HepG2 (cell line): ENCODE results near the gene GFOD1. TPM values are rescaled to one million over a fixed set of nuclear protein-coding genes. Genes with fewer than 3 reads are reported as not detected.

ENCODE experiments used
- ASH2L ChIP-seq: fragments of 300-600, 200-600 bp; sonication (generic); IDR thresholded peaks from 2 replicates; pipeline ENCODE4 v1.7.0; 2017; ENCODE audit warnings: low read depth, mild to moderate bottlenecking, moderate library complexity, mixed read lengths, low read length; ENCODE audit not compliant: insufficient read length
- CBFB ChIP-seq: sonication (generic); formaldehyde crosslinking; IDR thresholded peaks from 2 replicates; pipeline ENCODE4 v1.4.0; 2020; ENCODE audit warnings: missing genetic modification reagents
- FOSL1 ChIP-seq: sonication (generic); formaldehyde crosslinking; IDR thresholded peaks from 2 replicates; pipeline ENCODE4 v1.9.0; 2021; ENCODE audit warnings: missing genetic modification reagents, borderline replicate concordance
- GLI4 ChIP-seq: sonication (generic); formaldehyde crosslinking; IDR thresholded peaks from 2 replicates; pipeline ENCODE4 v1.5.1; 2020; ENCODE audit warnings: missing genetic modification reagents, mild to moderate bottlenecking, moderate library complexity, borderline replicate concordance
- HIC2 ChIP-seq: sonication (generic); formaldehyde crosslinking; IDR thresholded peaks from 2 replicates; pipeline ENCODE4 v1.9.0; 2022; ENCODE audit warnings: low read depth, missing genetic modification reagents
- HOMEZ ChIP-seq: IDR thresholded peaks from 2 replicates; pipeline ENCODE4 v1.6.1; 2016; ENCODE audit warnings: low read depth
- IKZF5 ChIP-seq: IDR thresholded peaks from 2 replicates; pipeline ENCODE4 v1.6.1; 2018; ENCODE audit warnings: missing genetic modification reagents, mild to moderate bottlenecking, missing compliant biosample characterization
- KDM4B ChIP-seq: sonication (generic); formaldehyde crosslinking; IDR thresholded peaks from 2 replicates; pipeline ENCODE4 v1.4.0; 2020; ENCODE audit warnings: missing genetic modification reagents
- KDM5B ChIP-seq: sonication (generic); formaldehyde crosslinking; IDR thresholded peaks from 2 replicates; pipeline ENCODE4 v1.4.0; 2020; ENCODE audit warnings: missing genetic modification reagents, mild to moderate bottlenecking, borderline replicate concordance
- RARA ChIP-seq: IDR thresholded peaks from 2 replicates; pipeline ENCODE4 v1.6.1; 2016; ENCODE audit warnings: missing genetic modification reagents, missing compliant biosample characterization
- RBM39 ChIP-seq: fragments of 200-400 bp; formaldehyde crosslinking; IDR thresholded peaks from one replicate; pipeline ENCODE4 v1.6.1; 2018; ENCODE audit warnings: antibody characterized with exemption, mild to moderate bottlenecking, low read depth, low read length; ENCODE audit not compliant: poor library complexity, severe bottlenecking
- SPEN ChIP-seq: sonication (generic); formaldehyde crosslinking; IDR thresholded peaks from 2 replicates; pipeline ENCODE4 v1.5.1; 2020; ENCODE audit warnings: low read depth, mild to moderate bottlenecking, missing genetic modification reagents
- U2AF2 ChIP-seq: fragments of 200-400 bp; formaldehyde crosslinking; IDR thresholded peaks from 2 replicates; pipeline ENCODE4 v1.6.1; 2017; ENCODE audit warnings: low read depth, mild to moderate bottlenecking, low read length
- ZBTB37 ChIP-seq: sonication (generic); formaldehyde crosslinking; IDR thresholded peaks from 2 replicates; pipeline ENCODE4 v1.4.0; 2020; ENCODE audit warnings: mild to moderate bottlenecking, missing genetic modification reagents
- ZNF326 ChIP-seq: sonication (generic); formaldehyde crosslinking; IDR thresholded peaks from 2 replicates; pipeline ENCODE4 v1.4.0; 2020; ENCODE audit warnings: missing genetic modification reagents, borderline replicate concordance
- ZNF614 ChIP-seq: IDR thresholded peaks from 2 replicates; pipeline ENCODE4 v1.6.1; 2018; ENCODE audit warnings: missing biosample characterization, missing genetic modification reagents, inconsistent platforms, borderline replicate concordance
- ZNF781 ChIP-seq: sonication (generic); formaldehyde crosslinking; IDR thresholded peaks from 2 replicates; pipeline ENCODE4 v1.5.1; 2020; ENCODE audit warnings: borderline replicate concordance, mild to moderate bottlenecking, missing genetic modification reagents; ENCODE audit errors: not compliant biosample characterization
- polyA plus RNA-seq, 8 experiments: library from polyadenylated mRNA; depleted of rRNA in 3 of 8; stranded (reverse) in 7 of 8; unstranded in 1 of 8; fragments of >200 nt; fragmentation: Illumina TruSeq in 4 of 8; extraction: Trizol in 4 of 8; gene quantifications; 2 replicates each; pipeline versions ENCODE4 v1.2.1 to v1.2.3, GENCODE V29; 2011 to 2016; ENCODE audit warnings: low read depth in 4 of 8, missing spikeins in 1 of 8, mixed read lengths in 1 of 8; ENCODE audit not compliant: insufficient read depth in 1 of 8
- total RNA-seq, 5 experiments: library from RNA; depleted of rRNA; stranded (reverse); fragments of >200 nt; fragmentation: Illumina TruSeq; extraction: Trizol; gene quantifications; 2 replicates each; pipeline ENCODE4 v1.2.3, GENCODE V29; 2016; ENCODE audit warnings: low read depth in 1 of 5
- TF ChIP-seq, protein P1 (sequence below): sonication (generic); formaldehyde crosslinking; IDR thresholded peaks from 2 replicates; pipeline ENCODE4 v1.4.0; 2020; ENCODE audit warnings: missing genetic modification reagents
- TF ChIP-seq, protein P2 (sequence below): sonication (generic); formaldehyde crosslinking; IDR thresholded peaks from 2 replicates; pipeline ENCODE4 v1.8.0; 2022; ENCODE audit warnings: mild to moderate bottlenecking, missing genetic modification reagents, moderate library complexity

The GFOD1 gene
- total and polyA plus RNA-seq, 2 of the 13 experiments (the other 11 are each of a cell fraction or from before 2014, with no cell fraction given), result 1.9 to 6.4 TPM

- TF ChIP-seq KDM4B (no peak; the same call in none of the 2 replicates), FOSL1 (no peak), U2AF2 (no peak), RBM39 (peak; percentile 72), ZBTB37 (CRISPR knock-in tag) (no peak; the same call in 1 of the 2 replicates), RARA (CRISPR knock-in tag) (peak; percentile 38), ZNF781 (CRISPR knock-in tag) (no peak), ZNF326 (CRISPR knock-in tag) (no peak), GLI4 (CRISPR knock-in tag) (no peak), ASH2L (peak; percentile 95), IKZF5 (CRISPR knock-in tag) (peak; percentile 64), HIC2 (CRISPR knock-in tag) (no peak), KDM5B (CRISPR knock-in tag) (peak; percentile 84), HOMEZ (CRISPR knock-in tag) (peak; percentile 49; the same call in 1 of the 2 replicates), SPEN (peak; percentile 91), ZNF614 (peak; percentile 60; the same call in 1 of the 2 replicates), CBFB (CRISPR knock-in tag) (peak; percentile 52; the same call in 1 of the 2 replicates)
- TF ChIP-seq, protein P1, sequence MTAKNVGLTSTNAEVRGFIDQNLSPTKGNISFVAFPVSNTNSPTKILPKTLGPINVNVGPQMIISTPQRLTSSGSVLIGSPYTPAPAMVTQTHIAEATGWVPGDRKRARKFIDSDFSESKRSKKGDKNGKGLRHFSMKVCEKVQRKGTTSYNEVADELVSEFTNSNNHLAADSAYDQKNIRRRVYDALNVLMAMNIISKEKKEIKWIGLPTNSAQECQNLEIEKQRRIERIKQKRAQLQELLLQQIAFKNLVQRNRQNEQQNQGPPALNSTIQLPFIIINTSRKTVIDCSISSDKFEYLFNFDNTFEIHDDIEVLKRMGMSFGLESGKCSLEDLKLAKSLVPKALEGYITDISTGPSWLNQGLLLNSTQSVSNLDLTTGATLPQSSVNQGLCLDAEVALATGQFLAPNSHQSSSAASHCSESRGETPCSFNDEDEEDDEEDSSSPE (CRISPR knock-in tag), result peak; percentile 86
- TF ChIP-seq, protein P2, sequence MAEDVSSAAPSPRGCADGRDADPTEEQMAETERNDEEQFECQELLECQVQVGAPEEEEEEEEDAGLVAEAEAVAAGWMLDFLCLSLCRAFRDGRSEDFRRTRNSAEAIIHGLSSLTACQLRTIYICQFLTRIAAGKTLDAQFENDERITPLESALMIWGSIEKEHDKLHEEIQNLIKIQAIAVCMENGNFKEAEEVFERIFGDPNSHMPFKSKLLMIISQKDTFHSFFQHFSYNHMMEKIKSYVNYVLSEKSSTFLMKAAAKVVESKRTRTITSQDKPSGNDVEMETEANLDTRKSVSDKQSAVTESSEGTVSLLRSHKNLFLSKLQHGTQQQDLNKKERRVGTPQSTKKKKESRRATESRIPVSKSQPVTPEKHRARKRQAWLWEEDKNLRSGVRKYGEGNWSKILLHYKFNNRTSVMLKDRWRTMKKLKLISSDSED (CRISPR knock-in tag), result no peak
Measured at GRCh38 chr6:13328076-13328874, 159.1 kb downstream of the GFOD1 start, which contains the start of gene TBC1D7 (continued).
